HepG2 (cell line): ENCODE results near the gene LIME1. TPM values are rescaled to one million over a fixed set of nuclear protein-coding genes. Genes with fewer than 3 reads are reported as not detected.
A peak's percentile ranks its signal among the peaks of the same experiment; 100 is the strongest.

Experiments used
- ATAC-seq: fragments of 200-7000 bp; cut with Tn5 transposase; 3 replicates; pipeline ENCODE4 v1.9.1; 2020; ENCODE audit warnings: mild to moderate bottlenecking, moderate library complexity
- BruUV-seq: library from RNA; stranded (reverse); fragments of 400-500 nt; replicated peaks from 2 replicates; lab custom pipeline; 2021; lab: Mats Ljungman, UMichigan
- CTCF ChIA-PET: fragments of 300-600 bp; formaldehyde crosslinking; extraction: SDS; loops from one replicate; lab custom pipeline; 2021; ENCODE audit warnings: low total read pairs, inconsistent platforms, low intra/inter-chr PET ratio; lab: Yijun Ruan, JAX
- POLR2A ChIA-PET: fragments of 350-600 bp; sonication (Branson Sonifier 250); formaldehyde crosslinking; loops from one replicate; lab custom pipeline; 2020; ENCODE audit warnings: antibody characterized with exemption, inconsistent platforms; lab: Yijun Ruan, JAX
- DNase-seq: peaks from one replicate; pipeline ENCODE4 v3.0.0-alpha.2; 2015; ENCODE audit warnings: low spot score
- FAIRE-seq: peaks from 3 replicates; lab custom pipeline; 2011; peaks lifted over from hg19 to GRCh38; lab: Jason Lieb, UNC
- H2AFZ ChIP-seq: one replicate; pipeline ENCODE4 v1.6.1; 2011; ENCODE audit warnings: low read length, inconsistent platforms
- H3K27ac ChIP-seq: fragments of 300-600 bp; 3 replicates; pipeline ENCODE4 v1.8.0; 2011; ENCODE audit warnings: mixed run types, mild to moderate bottlenecking, mixed read lengths, low read length, inconsistent platforms; ENCODE audit not compliant: insufficient read depth; ENCODE audit errors: extremely low read length
- H3K27me3 ChIP-seq, 2 experiments: fragments of 200-600 bp in 1 of 2; 2 replicates in 1 of 2; 3 replicates in 1 of 2; pipeline versions ENCODE4 v1.6.0 to v1.8.0; 2011; ENCODE audit warnings: low read length in 2 of 2, mild to moderate bottlenecking in 2 of 2, moderate library complexity in 2 of 2, inconsistent platforms in 1 of 2; ENCODE audit not compliant: insufficient read depth in 2 of 2, control insufficient read depth in 1 of 2
- H3K36me3 ChIP-seq, 2 experiments: fragments of 200-600 bp in 1 of 2; replicated peaks in 1 of 2; 2 replicates in 1 of 2; 3 replicates in 1 of 2; pipeline versions ENCODE4 v1.5.1 to v1.8.0; 2011; ENCODE audit warnings: low read length in 2 of 2, inconsistent platforms in 1 of 2; ENCODE audit not compliant: insufficient read depth in 2 of 2, control insufficient read depth in 1 of 2
- H3K4me1 ChIP-seq: 2 replicates; pipeline ENCODE4 v1.5.1; 2012; ENCODE audit warnings: low read length, inconsistent platforms; ENCODE audit not compliant: insufficient read depth
- H3K4me2 ChIP-seq: 2 replicates; pipeline ENCODE4 v1.6.0; 2011; ENCODE audit warnings: low read depth, low read length, inconsistent platforms
- H3K4me3 ChIP-seq, 3 experiments: fragments of 200-600 bp in 1 of 3; sonication (generic), shearing (Covaris generic) in 1 of 3; replicated peaks in 1 of 3; 2 replicates each; pipeline ENCODE4 v1.5.1; 2011 to 2016; ENCODE audit warnings: low read length in 3 of 3, inconsistent platforms in 2 of 3, low read depth in 2 of 3, mild to moderate bottlenecking in 2 of 3, control low read depth in 1 of 3, mixed read lengths in 1 of 3; ENCODE audit not compliant: insufficient read depth in 1 of 3
- H3K79me2 ChIP-seq: one replicate; pipeline ENCODE4 v1.6.1; 2011; ENCODE audit warnings: low read length, inconsistent platforms; ENCODE audit not compliant: insufficient read depth
- H3K9ac ChIP-seq: 2 replicates; pipeline ENCODE4 v1.6.0; 2011; ENCODE audit warnings: mild to moderate bottlenecking, low read depth, low read length, inconsistent platforms; ENCODE audit not compliant: insufficient read depth
- H3K9me3 ChIP-seq: 2 replicates; pipeline ENCODE4 v1.5.1; 2012; ENCODE audit warnings: mild to moderate bottlenecking, low read length
- H4K20me1 ChIP-seq: 2 replicates; pipeline ENCODE4 v1.6.0; 2011; ENCODE audit warnings: inconsistent platforms, mild to moderate bottlenecking, low read length, moderate library complexity; ENCODE audit not compliant: insufficient read depth
- CEBPG ChIP-seq: IDR thresholded peaks from 2 replicates; pipeline ENCODE4 v1.6.1; 2016
- DMTF1 ChIP-seq: sonication (generic); formaldehyde crosslinking; IDR thresholded peaks from 2 replicates; pipeline ENCODE4 v1.4.0; 2020; ENCODE audit warnings: mild to moderate bottlenecking, missing genetic modification reagents
- EP300 ChIP-seq, 3 experiments: sonication (generic) in 1 of 3; formaldehyde crosslinking in 1 of 3; IDR thresholded peaks; 2 replicates each; pipeline versions ENCODE4 v1.5.1 to v1.6.1; 2011 to 2020; ENCODE audit warnings: low read depth in 2 of 3, low read length in 2 of 3, borderline replicate concordance in 1 of 3, improper control_type of control experiment in 1 of 3, mild to moderate bottlenecking in 1 of 3, missing genetic modification reagents in 1 of 3, moderate library complexity in 1 of 3
- KDM2A ChIP-seq: sonication (generic); formaldehyde crosslinking; IDR thresholded peaks from 2 replicates; pipeline ENCODE4 v1.4.0; 2020; ENCODE audit warnings: low read depth, missing genetic modification reagents, borderline replicate concordance
- KDM5B ChIP-seq: sonication (generic); formaldehyde crosslinking; IDR thresholded peaks from 2 replicates; pipeline ENCODE4 v1.4.0; 2020; ENCODE audit warnings: missing genetic modification reagents, mild to moderate bottlenecking, borderline replicate concordance
- KMT2B ChIP-seq: IDR thresholded peaks from 2 replicates; pipeline ENCODE4 v1.6.1; 2016; ENCODE audit warnings: missing genetic modification reagents, missing compliant biosample characterization
- NR0B2 ChIP-seq: sonication (generic); formaldehyde crosslinking; IDR thresholded peaks from 2 replicates; pipeline ENCODE4 v1.4.0; 2020; ENCODE audit warnings: mild to moderate bottlenecking, missing genetic modification reagents
- STAG1 ChIP-seq: sonication (generic); formaldehyde crosslinking; IDR thresholded peaks from 2 replicates; pipeline ENCODE4 v1.4.0; 2020; ENCODE audit warnings: missing genetic modification reagents
- TBX2 ChIP-seq: sonication (generic); formaldehyde crosslinking; IDR thresholded peaks from 2 replicates; pipeline ENCODE4 v1.5.0; 2020; ENCODE audit warnings: missing genetic modification reagents, mild to moderate bottlenecking, borderline replicate concordance
- ZFP91 ChIP-seq: sonication (generic); formaldehyde crosslinking; IDR thresholded peaks from 2 replicates; pipeline ENCODE4 v1.9.0; 2022; ENCODE audit warnings: missing genetic modification reagents, mild to moderate bottlenecking, borderline replicate concordance
- ZFYVE20 ChIP-seq: sonication (generic); formaldehyde crosslinking; IDR thresholded peaks from 2 replicates; pipeline ENCODE4 v1.8.0; 2023; ENCODE audit warnings: low read depth, mild to moderate bottlenecking, moderate library complexity, missing genetic modification reagents, borderline replicate concordance
- ZNF562 ChIP-seq: sonication (generic); formaldehyde crosslinking; IDR thresholded peaks from 2 replicates; pipeline ENCODE4 v1.8.0; 2022; ENCODE audit warnings: missing genetic modification reagents, borderline replicate concordance
- ZNF772 ChIP-seq: sonication (generic); formaldehyde crosslinking; IDR thresholded peaks from 2 replicates; pipeline ENCODE4 v1.5.0; 2020; ENCODE audit warnings: mild to moderate bottlenecking, missing genetic modification reagents
- WGBS: methylation state at CpG from one replicate; pipeline ENCODE4 v1.1.6; 2017; ENCODE audit warnings: low lambda C conversion rate; 5-methylcytosine and 5-hydroxymethylcytosine counted together
- in situ Hi-C: cut with HindIII; loops from 2 replicates; pipeline ENCODE4 v1.10.0; 2017; ENCODE audit warnings: low pct_unique_long_range_greater_than_20kb; ENCODE audit not compliant: extremely low pct_ligation_motif_present
- intact Hi-C: fragments of 100-400 bp; cut with micrococcal nuclease; formaldehyde crosslinking; loops from one replicate; pipeline ENCODE4 v1.10.0; 2022; ENCODE audit not compliant: unreplicated experiment
- polyA plus RNA-seq, 8 experiments: library from polyadenylated mRNA; depleted of rRNA in 3 of 8; stranded (reverse) in 7 of 8; unstranded in 1 of 8; fragments of >200 nt; fragmentation: Illumina TruSeq in 4 of 8; extraction: Trizol in 4 of 8; gene quantifications; 2 replicates each; pipeline versions ENCODE4 v1.2.1 to v1.2.3, GENCODE V29; 2011 to 2016; ENCODE audit warnings: low read depth in 4 of 8, missing spikeins in 1 of 8, mixed read lengths in 1 of 8; ENCODE audit not compliant: insufficient read depth in 1 of 8
- total RNA-seq, 5 experiments: library from RNA; depleted of rRNA; stranded (reverse); fragments of >200 nt; fragmentation: Illumina TruSeq; extraction: Trizol; gene quantifications; 2 replicates each; pipeline ENCODE4 v1.2.3, GENCODE V29; 2016; ENCODE audit warnings: low read depth in 1 of 5
- TF ChIP-seq, protein P1 (sequence below): sonication (generic); formaldehyde crosslinking; IDR thresholded peaks from 2 replicates; pipeline ENCODE4 v1.4.0; 2020; ENCODE audit warnings: missing genetic modification reagents

LIME1 gene
- total and polyA plus RNA-seq, 2 of the 13 experiments (the other 11 are each of a cell fraction or from before 2014, with no cell fraction given): 13.0 to 61.5 TPM

GRCh38 chr20:63782051-63782471 lies 45.6 kb downstream of the LIME1 start:
- no peaks in the 10 kb centered on the region for H3K9me3 ChIP-seq
- FAIRE-seq: no peak
- H3K4me3 ChIP-seq: peak overlapping the region in 1 of 3 experiments; percentile 25; a peak in 1 of 6 replicates
- no peaks in the 10 kb centered on the region for H3K27me3 ChIP-seq
- 43% methylated on average over 17 of the region's 18 CpGs for WGBS
- no TSS peak for BruUV-seq
- CTCF ChIA-PET: interaction anchor here (1.7 kb wide), 1 partner anchor 75 kb away, joined by 12 read pairs; no protein-coding TSS in a partner anchor
- no peak overlapping the region for H3K9ac ChIP-seq
- H3K36me3 ChIP-seq: no peaks in the 10 kb centered on the region
- POLR2A ChIA-PET: interaction anchor here (0.6 kb wide), 1 partner anchor 182 kb away, joined by 3 read pairs; no protein-coding TSS in a partner anchor
- peak; percentile 60 for DNase-seq
- intact Hi-C loops (loop anchor here (1.0 to 2.0 kb wide), 2 partner anchors 41 to 75 kb away; partner anchors contain the start of gene ARFRP1), in situ Hi-C loops (loop anchor here (10.0 kb wide), 1 partner anchor 77 kb away; the partner anchor contains the start of genes ARFRP1 and ZGPAT)
- H2AFZ ChIP-seq: no peak overlapping the region
- H3K79me2 ChIP-seq: no peaks in the 10 kb centered on the region
- peak; percentile 84 for ATAC-seq
- H4K20me1 ChIP-seq: no peaks in the 10 kb centered on the region
- no peak overlapping the region for H3K27ac ChIP-seq
- H3K4me2 ChIP-seq: peak overlapping the region; percentile 25
- H3K4me1 ChIP-seq: peaks cover 21% of the 10 kb centered on the region
- TF ChIP-seq TBX2 (CRISPR knock-in tag) (peak; percentile 15; the same call in 1 of the 2 replicates), ZNF772 (CRISPR knock-in tag) (no peak), DMTF1 (CRISPR knock-in tag) (no peak), KMT2B (CRISPR knock-in tag) (0 out of 2 replicates have a peak, but pooled peaks have one; percentile 28), CEBPG (CRISPR knock-in tag) (0 out of 2 replicates have a peak, but pooled peaks have one; percentile 3), ZFYVE20 (no peak), EP300 (IDR thresholded peaks at IDR 0.05; ENCODE audit: low read depth in 2 of 2, low read length in 2 of 2) (no peak), EP300 (CRISPR knock-in tag; IDR thresholded peaks at IDR 0.05; ENCODE audit: borderline replicate concordance) (0 out of 2 replicates have a peak, but pooled peaks have one; percentile 11), KDM5B (CRISPR knock-in tag) (peak; percentile 16; the same call in 1 of the 2 replicates), KDM2A (peak; percentile 54; the same call in 1 of the 2 replicates), ZFP91 (peak; percentile 30; the same call in 1 of the 2 replicates), ZNF562 (no peak), NR0B2 (CRISPR knock-in tag) (no peak), STAG1 (CRISPR knock-in tag) (peak; percentile 66)
- TF ChIP-seq, protein P1, sequence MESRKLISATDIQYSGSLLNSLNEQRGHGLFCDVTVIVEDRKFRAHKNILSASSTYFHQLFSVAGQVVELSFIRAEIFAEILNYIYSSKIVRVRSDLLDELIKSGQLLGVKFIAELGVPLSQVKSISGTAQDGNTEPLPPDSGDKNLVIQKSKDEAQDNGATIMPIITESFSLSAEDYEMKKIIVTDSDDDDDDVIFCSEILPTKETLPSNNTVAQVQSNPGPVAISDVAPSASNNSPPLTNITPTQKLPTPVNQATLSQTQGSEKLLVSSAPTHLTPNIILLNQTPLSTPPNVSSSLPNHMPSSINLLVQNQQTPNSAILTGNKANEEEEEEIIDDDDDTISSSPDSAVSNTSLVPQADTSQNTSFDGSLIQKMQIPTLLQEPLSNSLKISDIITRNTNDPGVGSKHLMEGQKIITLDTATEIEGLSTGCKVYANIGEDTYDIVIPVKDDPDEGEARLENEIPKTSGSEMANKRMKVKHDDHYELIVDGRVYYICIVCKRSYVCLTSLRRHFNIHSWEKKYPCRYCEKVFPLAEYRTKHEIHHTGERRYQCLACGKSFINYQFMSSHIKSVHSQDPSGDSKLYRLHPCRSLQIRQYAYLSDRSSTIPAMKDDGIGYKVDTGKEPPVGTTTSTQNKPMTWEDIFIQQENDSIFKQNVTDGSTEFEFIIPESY (CRISPR knock-in tag): 0 out of 2 replicates have a peak, but pooled peaks have one; percentile 31
